GOT3 (cell line): ENCODE data around the gene DEFB116.
"Not testable (repeated sequence)": the region's sequence is repeated elsewhere in the genome, so short reads cannot be mapped to it uniquely, and the experiment has no call there.

Experiments
- DNase-seq: peaks from one replicate; lab custom pipeline; 2025; ENCODE audit warnings: mixed read lengths; lab: John Stamatoyannopoulos, UW

The DEFB116 gene

GRCh38 chr20:31308535-31309162 is at the start of gene DEFB116:
Gene DEFB116, minus strand, starts transcription at chr20:31308585. Its CDS starts 0 bp downstream, at chr20:31308585.
- DNase-seq = no peak

- DNase-seq = no peak
Measured at GRCh38 chr20:31355981-31356380, 47.6 kb upstream of the DEFB116 start.

- DNase-seq = no peak
Measured at GRCh38 chr20:31341470-31341869, 33.1 kb upstream of the DEFB116 start.

- no peak for DNase-seq
Measured at GRCh38 chr20:31330893-31331292, 22.5 kb upstream of the DEFB116 start.

GRCh38 chr20:31322504-31322903 is 14.1 kb upstream of the DEFB116 start:
- no peak for DNase-seq

- not testable (repeated sequence) for DNase-seq
Measured at GRCh38 chr20:31284964-31285363, 23.4 kb downstream of the DEFB116 start.

- no peak for DNase-seq
Measured at GRCh38 chr20:31278178-31278577, 30.2 kb downstream of the DEFB116 start.

GRCh38 chr20:31274441-31274840 is 33.9 kb downstream of the DEFB116 start:
- DNase-seq = no peak

- DNase-seq = no peak
Measured at GRCh38 chr20:31260326-31260932, 48.0 kb downstream of the DEFB116 start.

- DNase-seq = no peak
Measured at GRCh38 chr20:31257364-31257763, 51.0 kb downstream of the DEFB116 start, which contains the start of gene DEFB115. Gene DEFB115, plus strand, starts transcription at chr20:31257664. Its CDS starts 0 bp downstream, at chr20:31257664.

- no peak for DNase-seq
Measured at GRCh38 chr20:31256959-31257358, 51.4 kb downstream of the DEFB116 start.
